Measurements from ENCODE around the gene POMGNT1.

Gene POMGNT1

DNA sequence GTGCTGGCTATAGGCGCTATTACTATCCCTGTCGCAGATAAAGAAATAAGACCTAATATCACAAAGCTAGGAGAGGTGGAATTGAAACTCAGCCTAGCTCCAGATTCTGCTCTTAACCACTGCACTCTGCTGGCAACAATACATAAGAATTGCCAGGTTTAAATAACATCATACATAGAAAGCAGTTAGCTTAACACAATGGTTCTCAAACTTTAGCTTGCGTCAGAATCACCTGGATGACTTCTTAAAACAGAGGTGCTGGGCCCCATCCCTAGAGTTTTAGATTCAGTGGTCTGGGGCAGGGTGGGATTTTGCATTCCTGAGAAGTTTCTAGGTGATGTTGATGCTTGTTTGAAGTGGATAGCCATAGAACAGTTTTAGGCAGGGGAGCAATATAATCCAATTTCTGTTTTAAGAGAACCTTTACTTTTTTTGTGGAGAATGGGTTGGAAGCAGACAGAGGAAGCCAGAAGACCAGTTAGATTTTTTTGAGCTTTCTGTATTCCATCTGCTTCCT is 1.1 kb upstream of the POMGNT1 start:
- peak overlapping the region; percentile 82; the same call in 1 of the 2 replicates for H3K9ac ChIP-seq (ENCODE audit: low read length)
- H3K27ac ChIP-seq (ENCODE audit: low read depth, low read length, poor library complexity, severe bottlenecking), result no peak overlapping the region

DNA sequence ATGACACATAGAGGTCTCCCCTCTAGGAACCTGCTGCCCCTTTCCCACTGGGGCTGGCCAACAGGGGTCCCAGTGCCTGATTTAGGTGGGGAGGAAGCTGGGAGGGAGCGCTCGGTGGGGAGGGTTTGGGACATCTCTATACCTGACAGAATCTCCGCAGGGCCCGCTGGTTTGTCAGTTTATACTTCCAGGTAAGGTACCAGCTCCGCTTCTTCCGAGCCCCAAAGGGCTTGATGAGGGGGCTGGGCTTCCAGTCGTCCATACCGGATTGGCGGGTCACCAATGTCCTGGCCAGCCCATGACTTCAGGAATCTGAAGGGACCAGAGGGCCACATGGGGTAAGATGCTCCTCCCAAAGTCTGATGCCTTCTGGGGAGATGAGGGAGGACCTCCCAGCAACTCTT is 672 bp downstream of the POMGNT1 start:
- Histone ChIP-seq H3K36me3 (ENCODE audit: insufficient read depth, low read length) (peaks cover 7% of the 10 kb centered on the region; the same call in 1 of the 2 replicates), H3K9me2 (ENCODE audit: low read depth, low read length) (no peaks in the 10 kb centered on the region), H3K79me2 (ENCODE audit: insufficient read depth, low read length) (no peaks in the 10 kb centered on the region), H3K27ac (ENCODE audit: low read depth, low read length, poor library complexity, severe bottlenecking) (peak overlapping the region; percentile 26), H3K4me3 (ENCODE audit: low read depth, low read length, poor library complexity, severe bottlenecking) (peak overlapping the region; percentile 79), H3K9ac (ENCODE audit: low read length) (peak overlapping the region; percentile 91), H3K4me2 (ENCODE audit: low read length) (peak overlapping the region; percentile 97), H3F3A (ENCODE audit: insufficient read depth, low read length) (peaks cover 4% of the 10 kb centered on the region; the same call in 1 of the 2 replicates), H3K9me3 (ENCODE audit: low read length) (no peaks in the 10 kb centered on the region), H3K4me1 (ENCODE audit: insufficient read depth, low read length, severe bottlenecking) (peaks cover 24% of the 10 kb centered on the region), H4K20me1 (ENCODE audit: insufficient read depth, low read length) (no peaks in the 10 kb centered on the region), H3K27me3 (ENCODE audit: insufficient read depth, low read length) (no peaks in the 10 kb centered on the region), H2AFZ (ENCODE audit: low read length) (no peak overlapping the region)
- TF ChIP-seq, protein P1, sequence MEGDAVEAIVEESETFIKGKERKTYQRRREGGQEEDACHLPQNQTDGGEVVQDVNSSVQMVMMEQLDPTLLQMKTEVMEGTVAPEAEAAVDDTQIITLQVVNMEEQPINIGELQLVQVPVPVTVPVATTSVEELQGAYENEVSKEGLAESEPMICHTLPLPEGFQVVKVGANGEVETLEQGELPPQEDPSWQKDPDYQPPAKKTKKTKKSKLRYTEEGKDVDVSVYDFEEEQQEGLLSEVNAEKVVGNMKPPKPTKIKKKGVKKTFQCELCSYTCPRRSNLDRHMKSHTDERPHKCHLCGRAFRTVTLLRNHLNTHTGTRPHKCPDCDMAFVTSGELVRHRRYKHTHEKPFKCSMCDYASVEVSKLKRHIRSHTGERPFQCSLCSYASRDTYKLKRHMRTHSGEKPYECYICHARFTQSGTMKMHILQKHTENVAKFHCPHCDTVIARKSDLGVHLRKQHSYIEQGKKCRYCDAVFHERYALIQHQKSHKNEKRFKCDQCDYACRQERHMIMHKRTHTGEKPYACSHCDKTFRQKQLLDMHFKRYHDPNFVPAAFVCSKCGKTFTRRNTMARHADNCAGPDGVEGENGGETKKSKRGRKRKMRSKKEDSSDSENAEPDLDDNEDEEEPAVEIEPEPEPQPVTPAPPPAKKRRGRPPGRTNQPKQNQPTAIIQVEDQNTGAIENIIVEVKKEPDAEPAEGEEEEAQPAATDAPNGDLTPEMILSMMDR (IDR thresholded peaks at IDR 0.05; ENCODE audit: low read length), result no peak
- TF ChIP-seq EZH2 (IDR thresholded peaks at IDR 0.05; ENCODE audit: borderline replicate concordance, low read length), result no peak

More for the DNA sequence above, 1.1 kb upstream of the POMGNT1 start:
- Histone ChIP-seq H3K4me2 (ENCODE audit: low read length) (peak overlapping the region; percentile 90), H3K4me1 (ENCODE audit: insufficient read depth, low read length, severe bottlenecking) (peaks cover 35% of the 10 kb centered on the region), H3K9me3 (ENCODE audit: low read length) (no peaks in the 10 kb centered on the region), H3F3A (ENCODE audit: insufficient read depth, low read length) (peaks cover 4% of the 10 kb centered on the region; the same call in 1 of the 2 replicates), H4K20me1 (ENCODE audit: insufficient read depth, low read length) (no peaks in the 10 kb centered on the region), H3K9me2 (ENCODE audit: low read depth, low read length) (no peaks in the 10 kb centered on the region), H3K27me3 (ENCODE audit: insufficient read depth, low read length) (no peaks in the 10 kb centered on the region), H3K4me3 (ENCODE audit: low read depth, low read length, poor library complexity, severe bottlenecking) (peak overlapping the region; percentile 79), H3K79me2 (ENCODE audit: insufficient read depth, low read length) (no peaks in the 10 kb centered on the region), H3K36me3 (ENCODE audit: insufficient read depth, low read length) (no peaks in the 10 kb centered on the region), H2AFZ (ENCODE audit: low read length) (no peak overlapping the region)
- TF ChIP-seq EZH2 (IDR thresholded peaks at IDR 0.05; ENCODE audit: borderline replicate concordance, low read length), result no peak
- TF ChIP-seq, protein P1 (IDR thresholded peaks at IDR 0.05; ENCODE audit: low read length), result no peak; the same call in 1 of the 2 replicates

DNA sequence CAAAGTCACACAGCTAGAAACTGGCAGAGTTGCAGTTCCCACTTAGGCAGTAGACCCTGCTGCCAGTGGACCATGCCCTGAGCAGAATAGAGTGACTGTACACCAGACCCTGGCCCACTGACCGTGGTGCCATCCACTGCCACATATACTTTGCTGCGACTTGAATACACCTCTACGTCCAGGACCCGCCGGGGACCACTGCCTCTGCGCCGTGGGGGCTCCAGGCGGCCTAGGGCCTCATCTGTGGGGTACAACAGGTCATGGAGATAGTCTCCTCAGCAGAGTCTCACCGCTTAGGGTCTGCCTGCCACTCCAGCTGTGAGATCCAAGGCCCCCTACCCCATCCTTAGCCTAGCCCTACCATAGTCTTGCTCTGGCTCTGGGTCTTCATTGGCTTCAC is 1.6 kb downstream of the POMGNT1 start:
- TF ChIP-seq, protein P1 (IDR thresholded peaks at IDR 0.05; ENCODE audit: low read length), result no peak
- TF ChIP-seq EZH2 (IDR thresholded peaks at IDR 0.05; ENCODE audit: borderline replicate concordance, low read length), result no peak
- no peak overlapping the region for H2AFZ ChIP-seq (ENCODE audit: low read length)
- H3K36me3 ChIP-seq (ENCODE audit: insufficient read depth, low read length), result peaks cover 15% of the 10 kb centered on the region; the same call in 1 of the 2 replicates
- no peaks in the 10 kb centered on the region for H3K9me3 ChIP-seq (ENCODE audit: low read length)
- no peak overlapping the region for H3K4me3 ChIP-seq (ENCODE audit: low read depth, low read length, poor library complexity, severe bottlenecking)
- H3K4me1 ChIP-seq (ENCODE audit: insufficient read depth, low read length, severe bottlenecking), result peaks cover 20% of the 10 kb centered on the region
- no peaks in the 10 kb centered on the region for H3K27me3 ChIP-seq (ENCODE audit: insufficient read depth, low read length)
- no peaks in the 10 kb centered on the region for H4K20me1 ChIP-seq (ENCODE audit: insufficient read depth, low read length)
- H3K9me2 ChIP-seq (ENCODE audit: low read depth, low read length), result no peaks in the 10 kb centered on the region
- H3K27ac ChIP-seq (ENCODE audit: low read depth, low read length, poor library complexity, severe bottlenecking), result no peak overlapping the region
- peaks cover 4% of the 10 kb centered on the region; the same call in 1 of the 2 replicates for H3F3A ChIP-seq (ENCODE audit: insufficient read depth, low read length)
- H3K79me2 ChIP-seq (ENCODE audit: insufficient read depth, low read length), result no peaks in the 10 kb centered on the region
- H3K4me2 ChIP-seq (ENCODE audit: low read length), result no peak overlapping the region
- no peak overlapping the region for H3K9ac ChIP-seq (ENCODE audit: low read length)
